Left colon (tissue), 2 donors: ENCODE results near the gene TOR3A. TPM values are rescaled to one million over a fixed set of nuclear protein-coding genes. Genes with fewer than 3 reads are reported as not detected.
"Not testable (repeated sequence)": the region's sequence is repeated elsewhere in the genome, so short reads cannot be mapped to it uniquely, and the experiment has no call there.

Experiments used
- ATAC-seq: fragments of 200-7000 bp; cut with Tn5 transposase; one replicate; pipeline ENCODE4 v1.9.1; 2020; ENCODE audit warnings: mild to moderate bottlenecking, moderate library complexity
- DNase-seq, 2 donors: peaks; one replicate each; pipeline ENCODE4 v3.0.0-alpha.2; 2020
- intact Hi-C, 2 donors: fragments of 100-400 bp; cut with DNase I in 1 of 2; cut with micrococcal nuclease in 1 of 2; formaldehyde crosslinking; loops; one replicate each; pipeline versions ENCODE4 v1.11.2 to v1.14.0; 2022; cut with DNase I, micrococcal nuclease
- total RNA-seq, 2 donors: library from RNA; stranded (reverse); fragmentation: NEBNext Ultra II Directional; extraction: Animal tissue kit (Norgen Biotek cat#: 25700); gene quantifications; one replicate each; pipeline ENCODE4 v1.2.1, GENCODE V29; 2021
- donor health status: DM: no; HTN: no; CAD: no.
- donor health status: DM: yes; HTN: yes; CAD: no.

The TOR3A gene
- total RNA-seq, 2 donors from 2014 or later = 26.9 to 27.4 TPM

DNA sequence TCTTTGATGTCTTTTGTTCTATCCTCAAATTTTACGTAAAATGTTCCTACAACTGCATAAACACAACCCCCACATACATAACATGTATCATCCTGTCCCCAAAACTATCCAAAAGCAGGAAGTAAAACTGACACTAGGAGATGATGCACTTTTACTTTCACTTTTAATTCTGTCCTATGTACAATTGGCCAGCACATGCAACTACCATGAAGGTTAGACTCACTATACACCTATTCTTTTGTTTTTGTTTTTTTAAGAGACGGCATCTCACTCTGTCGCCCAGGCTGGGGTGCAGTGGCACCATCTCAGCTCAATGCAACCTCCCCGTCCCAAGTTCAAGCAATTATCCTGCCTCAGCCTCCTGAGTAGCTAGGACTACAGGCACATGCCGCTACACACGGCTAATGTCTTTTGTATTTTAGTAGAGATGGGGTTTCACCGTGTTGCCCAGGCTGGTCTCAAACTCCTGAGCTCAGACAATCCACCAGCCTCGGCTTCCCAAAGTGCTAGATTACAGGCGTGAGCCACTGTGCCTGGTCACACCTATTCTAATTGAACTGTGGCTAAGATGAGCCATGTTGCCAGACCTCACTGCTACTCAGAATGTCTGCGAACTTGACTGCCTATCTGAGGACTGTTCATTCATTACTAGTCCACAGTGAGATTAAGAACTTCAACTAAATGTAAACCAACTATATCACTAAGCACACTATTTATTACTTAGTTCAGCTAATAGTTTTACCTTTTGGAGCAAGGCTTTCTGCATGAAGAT is 48.0 kb downstream of the TOR3A start:
- DNase-seq (no peak), ATAC-seq (peak; percentile 93)
- intact Hi-C loops = loop anchor here in 1 of 2 donors (10.0 kb wide), 2 partner anchors 65 to 105 kb away; no protein-coding TSS in a partner anchor

DNA sequence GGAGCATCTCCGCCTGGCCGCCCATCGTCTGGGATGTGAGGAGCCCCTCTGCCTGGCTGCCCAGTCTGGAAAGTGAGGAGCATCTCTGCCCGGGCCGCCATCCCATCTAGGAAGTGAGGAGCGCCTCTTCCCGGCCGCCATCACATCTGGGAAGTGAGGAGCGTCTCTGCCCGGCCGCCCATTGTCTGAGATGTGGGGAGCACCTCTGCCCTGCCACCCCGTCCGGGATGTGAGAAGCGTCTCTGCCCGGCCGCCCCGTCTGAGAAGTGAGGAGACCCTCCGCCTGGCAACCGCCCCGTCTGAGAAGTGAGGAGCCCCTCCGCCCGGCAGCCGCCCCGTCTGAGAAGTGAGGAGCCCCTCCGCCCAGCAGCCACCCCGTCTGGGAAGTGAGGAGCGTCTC is 53.3 kb downstream of the TOR3A start:
- DNase-seq, ATAC-seq, intact Hi-C loops: not testable (repeated sequence)

DNA sequence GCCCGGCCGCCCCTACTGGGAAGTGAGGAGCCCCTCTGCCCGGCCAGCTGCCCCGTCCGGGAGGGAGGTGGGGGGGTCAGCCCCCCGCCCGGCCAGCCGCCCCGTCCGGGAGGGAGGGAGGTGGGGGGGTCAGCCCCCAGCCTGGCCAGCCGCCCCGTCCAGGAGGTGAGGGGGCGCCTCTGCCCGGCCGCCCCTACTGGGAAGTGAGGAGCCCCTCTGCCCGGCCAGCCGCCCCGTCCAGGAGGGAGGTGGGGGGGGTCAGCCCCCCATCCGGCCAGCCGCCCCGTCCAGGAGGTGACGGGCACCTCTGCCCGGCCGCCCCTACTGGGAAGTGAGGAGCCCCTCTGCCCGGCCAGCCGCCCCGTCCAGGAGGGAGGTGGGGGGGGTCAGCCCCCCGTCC is 53.8 kb downstream of the TOR3A start:
- DNase-seq, intact Hi-C loops, ATAC-seq: not testable (repeated sequence)

DNA sequence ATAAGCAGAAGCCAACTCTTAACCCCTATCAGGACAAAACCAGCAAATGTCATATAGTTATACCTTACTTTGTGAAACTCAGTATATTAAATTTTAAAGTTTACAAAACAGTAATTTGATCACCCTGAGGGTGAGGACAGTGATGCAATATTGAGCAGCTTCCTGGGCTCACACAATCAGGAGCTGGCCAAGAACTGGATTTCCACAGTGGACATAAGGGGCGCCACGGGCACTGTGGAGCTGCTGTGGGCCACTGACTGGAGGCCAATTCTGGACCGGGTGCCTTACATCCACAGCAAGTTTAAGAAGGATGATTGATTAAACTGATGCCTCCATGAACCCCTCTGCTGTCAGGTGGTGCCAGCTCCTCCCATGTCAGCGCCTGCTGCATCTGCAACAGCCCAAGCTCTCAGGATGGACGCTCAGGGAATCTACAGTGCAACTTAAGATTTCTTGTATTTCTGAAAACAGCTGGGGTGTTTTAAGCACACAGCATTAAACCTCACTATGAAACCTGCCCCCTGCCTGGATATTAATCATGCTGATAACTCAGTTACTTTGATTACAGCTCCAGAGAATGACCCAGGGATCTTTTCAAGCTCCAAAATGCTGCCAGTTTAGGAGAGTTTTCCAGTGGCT is 55.9 kb downstream of the TOR3A start:
- DNase-seq = no peak
- no peak for ATAC-seq

DNA sequence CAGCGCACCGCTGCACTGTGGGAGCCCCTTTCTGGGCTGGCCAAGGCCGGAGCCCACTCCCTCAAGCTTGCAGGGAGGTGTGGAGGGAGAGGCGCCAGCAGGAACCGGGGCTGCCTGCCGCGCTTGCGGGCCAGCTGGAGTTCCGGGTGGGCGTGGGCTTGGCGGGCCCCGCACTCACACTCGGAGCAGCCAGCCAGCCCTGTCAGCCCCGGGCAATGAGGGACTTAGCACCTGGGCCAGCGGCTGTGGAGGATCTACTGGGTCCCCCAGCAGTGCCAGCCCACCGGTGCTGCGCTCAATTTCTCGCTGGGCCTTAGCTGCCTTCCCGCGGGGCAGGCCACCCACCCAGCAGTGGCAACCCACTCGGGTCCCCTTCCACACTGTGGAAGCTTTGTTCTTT is 56.9 kb downstream of the TOR3A start:
- ATAC-seq, DNase-seq, intact Hi-C loops: not testable (repeated sequence)

More for the DNA sequence above, 55.9 kb downstream of the TOR3A start:
- intact Hi-C loops = no loop called here

DNA sequence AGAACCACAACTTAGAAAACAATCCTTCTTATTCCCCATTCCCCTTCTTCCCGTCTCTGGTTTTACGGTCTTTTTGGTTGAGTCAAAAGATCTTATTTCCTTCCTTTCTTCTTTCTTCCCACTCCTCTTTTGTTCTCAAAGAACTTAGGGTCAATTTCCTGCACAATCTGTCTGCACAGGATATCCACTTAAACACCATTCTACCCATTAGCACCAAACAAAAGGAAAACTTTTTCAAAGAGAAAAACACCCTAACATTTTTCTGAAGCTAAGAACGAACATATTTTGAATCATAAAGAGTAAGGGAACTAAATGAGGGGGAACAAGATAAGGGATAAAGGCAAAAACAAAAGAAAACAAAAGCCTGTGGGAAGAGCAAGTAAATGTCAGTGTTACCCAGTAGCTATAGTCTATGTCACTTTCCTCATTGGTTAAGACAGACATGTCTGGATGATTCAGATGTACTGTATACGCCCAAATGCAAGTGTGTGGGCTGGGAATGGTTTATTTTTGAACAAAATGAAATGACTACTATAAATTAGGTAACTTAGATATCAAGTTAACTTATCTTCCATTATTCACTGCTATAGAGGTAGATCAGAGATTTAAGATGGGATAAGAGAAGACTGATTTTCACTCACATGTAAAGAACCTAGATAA is 59.9 kb downstream of the TOR3A start:
- no peak for DNase-seq
- intact Hi-C loops = no loop called here
- no peak for ATAC-seq

DNA sequence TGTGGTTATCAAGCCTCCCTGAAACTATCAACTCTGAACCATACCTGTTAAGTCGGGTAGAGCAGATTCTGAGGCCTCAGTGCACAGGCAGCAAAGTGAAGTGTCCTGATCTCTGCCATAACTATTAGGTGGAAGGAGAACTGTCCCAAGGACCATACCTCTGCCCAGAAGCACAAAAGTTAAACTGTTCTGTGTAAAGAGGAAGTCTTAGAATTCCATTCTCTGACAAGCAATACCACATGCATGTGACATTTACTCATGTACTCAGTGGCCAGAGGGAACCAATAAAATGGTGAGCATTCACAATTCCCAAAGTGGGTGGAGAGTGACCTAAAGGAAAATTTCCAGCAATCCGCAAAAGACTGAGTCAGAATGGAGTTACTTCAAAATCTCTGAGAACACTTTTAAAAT is 61.0 kb downstream of the TOR3A start:
- DNase-seq (no peak), ATAC-seq (no peak)
- intact Hi-C loops = no loop called here

DNA sequence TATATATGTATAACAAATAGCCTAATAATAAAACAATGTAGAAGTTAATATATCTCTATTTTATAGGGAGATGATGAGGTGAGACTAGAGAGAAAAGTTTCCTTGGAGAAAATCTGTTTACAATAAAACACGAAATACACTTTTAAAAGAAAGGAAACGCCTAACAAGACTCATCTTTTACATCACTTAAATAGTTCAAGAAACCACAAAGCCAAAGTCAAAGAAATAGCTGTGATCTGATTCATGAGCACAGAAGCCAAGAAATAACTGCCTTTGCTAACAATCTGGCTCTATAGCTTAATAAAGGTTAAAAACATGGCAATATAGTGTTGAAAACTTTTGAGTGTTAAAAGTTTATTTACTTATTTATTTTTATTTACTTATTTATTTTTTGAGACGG is 61.5 kb downstream of the TOR3A start:
- no peak for ATAC-seq
- DNase-seq = no peak
- intact Hi-C loops = no loop called here

DNA sequence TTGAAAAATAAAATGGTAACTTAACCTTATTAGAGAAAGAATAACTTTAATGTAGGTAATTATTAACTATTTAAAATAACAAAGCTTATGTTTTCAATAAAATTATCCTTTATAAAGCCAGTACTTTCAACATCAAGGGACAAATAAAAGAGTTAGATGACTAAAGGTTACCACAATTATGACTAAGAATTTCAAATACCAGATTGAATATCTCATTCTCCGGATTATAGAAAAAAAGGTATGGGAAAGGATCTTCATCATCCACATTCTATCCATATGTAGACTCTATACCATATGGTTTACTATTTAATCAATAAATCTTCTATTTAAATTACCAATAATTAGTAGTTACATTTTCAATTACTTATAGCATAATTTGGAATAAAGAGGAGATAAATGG is 62.8 kb downstream of the TOR3A start:
- intact Hi-C loops = no loop called here
- ATAC-seq (no peak), DNase-seq (no peak)

DNA sequence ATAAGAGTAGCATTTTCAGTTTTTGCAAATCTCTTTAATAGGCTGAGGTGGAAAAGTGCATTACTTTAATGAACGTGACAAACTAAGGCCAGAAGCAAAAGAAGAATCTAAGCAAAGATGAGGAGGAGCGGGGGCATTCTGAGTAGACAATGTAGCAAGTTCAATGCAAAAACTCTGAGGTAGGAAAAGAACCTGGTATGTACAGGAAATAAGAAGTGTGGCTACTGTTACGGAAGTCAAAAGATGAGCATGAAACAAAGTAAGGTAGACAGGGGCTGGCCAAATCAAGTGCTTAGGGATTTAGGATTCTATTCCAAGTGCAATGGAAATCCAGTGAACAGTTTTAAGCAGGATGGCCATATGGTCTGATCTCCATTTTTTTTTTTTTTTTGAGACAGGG is 63.7 kb downstream of the TOR3A start:
- intact Hi-C loops = no loop called here
- ATAC-seq (no peak), DNase-seq (no peak)

Other genes starting within 250 kb of the TOR3A start
- 10 to 100 TPM in 1 of 2 donors, 1 to 10 TPM in 1; 2.5 to 10.6 TPM for gene ANGPTL1, start 211.0 kb upstream of the TOR3A start, total RNA-seq
- gene FAM20B, start 56.2 kb upstream of the TOR3A start, total RNA-seq = 10 to 100 TPM; 32.6 to 36.5 TPM
- 10 to 100 TPM in 1 of 2 donors, 1 to 10 TPM in 1; 9.6 to 11.1 TPM for gene ABL2, start 147.6 kb downstream of the TOR3A start, total RNA-seq
- 10 to 100 TPM; 29.5 to 31.6 TPM for gene SOAT1, start 211.7 kb downstream of the TOR3A start, total RNA-seq